IPS-18a (cell line): Measurements from ENCODE around the gene TMEM219.

Experiments
- H3K27ac ChIP-seq: one replicate; pipeline ENCODE4 v1.5.1; 2013; ENCODE audit warnings: low read length
- H3K27me3 ChIP-seq: one replicate; pipeline ENCODE4 v1.6.1; 2013; ENCODE audit warnings: mild to moderate bottlenecking, low read length; ENCODE audit not compliant: control insufficient read depth, insufficient read depth
- H3K36me3 ChIP-seq: one replicate; pipeline ENCODE4 v1.6.1; 2013; ENCODE audit warnings: low read depth, low read length; ENCODE audit not compliant: control insufficient read depth
- H3K4me1 ChIP-seq: one replicate; pipeline ENCODE4 v1.6.1; 2013; ENCODE audit warnings: low read depth, low read length; ENCODE audit not compliant: control insufficient read depth
- H3K4me3 ChIP-seq: one replicate; pipeline ENCODE4 v1.5.1; 2013; ENCODE audit warnings: low read length
- H3K9ac ChIP-seq: one replicate; pipeline ENCODE4 v1.6.1; 2013; ENCODE audit warnings: mild to moderate bottlenecking, low read length, moderate library complexity
- H3K9me3 ChIP-seq: one replicate; pipeline ENCODE4 v1.6.1; 2013; ENCODE audit warnings: low read depth, low read length; ENCODE audit not compliant: control insufficient read depth

The TMEM219 gene

DNA sequence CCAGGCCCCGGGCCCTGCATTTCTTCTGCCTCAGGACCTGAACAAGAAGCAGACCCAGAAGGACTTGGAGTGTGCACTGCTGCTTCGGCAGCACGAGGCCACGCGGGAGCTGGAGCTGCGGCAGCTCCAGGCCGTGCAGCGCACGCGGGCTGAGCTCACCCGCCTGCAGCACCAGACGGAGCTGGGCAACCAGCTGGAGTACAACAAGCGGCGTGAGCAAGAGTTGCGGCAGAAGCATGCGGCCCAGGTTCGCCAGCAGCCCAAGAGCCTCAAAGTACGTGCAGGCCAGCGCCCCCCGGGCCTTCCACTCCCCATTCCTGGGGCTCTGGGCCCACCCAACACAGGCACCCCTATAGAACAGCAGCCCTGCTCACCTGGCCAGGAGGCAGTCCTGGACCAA is 24.4 kb downstream of the TMEM219 start:
- Histone ChIP-seq H3K36me3 (peaks cover 67% of the 10 kb centered on the region), H3K4me3 (no peak overlapping the region), H3K27ac (no peak overlapping the region), H3K4me1 (no peaks in the 10 kb centered on the region), H3K9ac (no peak overlapping the region), H3K27me3 (no peaks in the 10 kb centered on the region), H3K9me3 (no peaks in the 10 kb centered on the region)

DNA sequence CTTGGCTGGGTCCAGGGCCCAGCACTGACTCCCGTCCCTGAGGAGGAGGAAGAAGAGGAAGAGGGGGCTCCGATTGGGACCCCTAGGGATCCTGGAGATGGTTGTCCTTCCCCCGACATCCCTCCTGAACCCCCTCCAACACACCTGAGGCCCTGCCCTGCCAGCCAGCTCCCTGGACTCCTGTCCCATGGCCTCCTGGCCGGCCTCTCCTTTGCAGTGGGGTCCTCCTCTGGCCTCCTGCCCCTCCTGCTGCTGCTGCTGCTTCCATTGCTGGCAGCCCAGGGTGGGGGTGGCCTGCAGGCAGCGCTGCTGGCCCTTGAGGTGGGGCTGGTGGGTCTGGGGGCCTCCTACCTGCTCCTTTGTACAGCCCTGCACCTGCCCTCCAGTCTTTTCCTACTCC is 25.1 kb downstream of the TMEM219 start:
- H3K36me3 ChIP-seq: peaks cover 60% of the 10 kb centered on the region
- no peak overlapping the region for H3K9ac ChIP-seq
- no peak overlapping the region for H3K27ac ChIP-seq
- H3K4me3 ChIP-seq: no peak overlapping the region
- no peaks in the 10 kb centered on the region for H3K9me3 ChIP-seq
- H3K4me1 ChIP-seq: no peaks in the 10 kb centered on the region
- H3K27me3 ChIP-seq: no peaks in the 10 kb centered on the region

DNA sequence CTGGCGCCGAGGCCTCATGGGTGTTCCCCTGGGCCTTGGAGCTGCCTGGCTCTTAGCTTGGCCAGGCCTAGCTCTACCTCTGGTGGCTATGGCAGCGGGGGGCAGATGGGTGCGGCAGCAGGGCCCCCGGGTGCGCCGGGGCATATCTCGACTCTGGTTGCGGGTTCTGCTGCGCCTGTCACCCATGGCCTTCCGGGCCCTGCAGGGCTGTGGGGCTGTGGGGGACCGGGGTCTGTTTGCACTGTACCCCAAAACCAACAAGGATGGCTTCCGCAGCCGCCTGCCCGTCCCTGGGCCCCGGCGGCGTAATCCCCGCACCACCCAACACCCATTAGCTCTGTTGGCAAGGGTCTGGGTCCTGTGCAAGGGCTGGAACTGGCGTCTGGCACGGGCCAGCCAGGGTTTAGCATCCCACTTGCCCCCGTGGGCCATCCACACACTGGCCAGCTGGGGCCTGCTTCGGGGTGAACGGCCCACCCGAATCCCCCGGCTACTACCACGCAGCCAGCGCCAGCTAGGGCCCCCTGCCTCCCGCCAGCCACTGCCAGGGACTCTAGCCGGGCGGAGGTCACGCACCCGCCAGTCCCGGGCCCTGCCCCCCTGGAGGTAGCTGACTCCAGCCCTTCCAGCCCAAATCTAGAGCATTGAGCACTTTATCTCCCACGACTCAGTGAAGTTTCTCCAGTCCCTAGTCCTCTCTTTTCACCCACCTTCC is 25.6 kb downstream of the TMEM219 start:
- Histone ChIP-seq H3K36me3 (peaks cover 55% of the 10 kb centered on the region), H3K27me3 (no peaks in the 10 kb centered on the region), H3K9ac (no peak overlapping the region), H3K9me3 (no peaks in the 10 kb centered on the region), H3K27ac (no peak overlapping the region), H3K4me3 (no peak overlapping the region), H3K4me1 (no peaks in the 10 kb centered on the region)

DNA sequence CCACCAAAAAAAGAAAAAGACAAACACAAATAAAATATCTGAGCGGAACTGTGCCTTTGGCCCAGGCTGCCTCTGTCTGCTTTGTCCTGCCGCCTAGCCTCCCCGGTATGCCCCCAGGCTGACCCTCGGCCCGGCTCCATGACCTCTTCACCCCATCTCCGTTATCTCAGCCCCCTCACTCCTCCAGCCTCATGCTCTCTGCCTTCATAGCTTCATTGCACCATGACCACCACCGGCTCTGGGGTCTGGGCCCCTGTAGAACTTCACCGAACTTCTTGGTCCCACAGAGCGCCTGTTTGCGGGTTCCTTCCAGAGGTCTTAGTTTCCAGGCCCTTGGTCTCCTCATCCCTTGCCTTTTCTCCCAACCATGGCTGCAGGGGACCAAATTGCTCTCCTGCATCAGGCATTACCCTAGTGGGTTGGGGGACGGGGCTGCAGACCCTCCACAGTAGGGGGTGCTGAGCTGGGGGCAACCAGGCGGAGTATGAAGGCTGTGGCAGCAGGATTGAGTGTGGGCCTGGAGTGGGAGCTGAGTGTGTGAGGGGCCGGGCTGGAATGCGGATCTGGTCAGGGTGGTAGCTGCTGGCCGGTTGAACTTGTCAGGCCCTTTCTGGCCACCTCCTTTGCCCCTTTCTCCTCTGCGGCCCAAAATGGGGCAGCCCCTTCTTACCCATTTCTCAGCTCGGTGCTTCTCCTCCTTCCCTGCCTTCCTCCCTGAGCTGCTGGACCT is 26.6 kb downstream of the TMEM219 start:
- H3K27ac ChIP-seq: no peak overlapping the region
- no peak overlapping the region for H3K4me3 ChIP-seq
- no peaks in the 10 kb centered on the region for H3K4me1 ChIP-seq
- H3K36me3 ChIP-seq: peaks cover 53% of the 10 kb centered on the region
- H3K9me3 ChIP-seq: no peaks in the 10 kb centered on the region
- H3K27me3 ChIP-seq: no peaks in the 10 kb centered on the region
- H3K9ac ChIP-seq: no peak overlapping the region

DNA sequence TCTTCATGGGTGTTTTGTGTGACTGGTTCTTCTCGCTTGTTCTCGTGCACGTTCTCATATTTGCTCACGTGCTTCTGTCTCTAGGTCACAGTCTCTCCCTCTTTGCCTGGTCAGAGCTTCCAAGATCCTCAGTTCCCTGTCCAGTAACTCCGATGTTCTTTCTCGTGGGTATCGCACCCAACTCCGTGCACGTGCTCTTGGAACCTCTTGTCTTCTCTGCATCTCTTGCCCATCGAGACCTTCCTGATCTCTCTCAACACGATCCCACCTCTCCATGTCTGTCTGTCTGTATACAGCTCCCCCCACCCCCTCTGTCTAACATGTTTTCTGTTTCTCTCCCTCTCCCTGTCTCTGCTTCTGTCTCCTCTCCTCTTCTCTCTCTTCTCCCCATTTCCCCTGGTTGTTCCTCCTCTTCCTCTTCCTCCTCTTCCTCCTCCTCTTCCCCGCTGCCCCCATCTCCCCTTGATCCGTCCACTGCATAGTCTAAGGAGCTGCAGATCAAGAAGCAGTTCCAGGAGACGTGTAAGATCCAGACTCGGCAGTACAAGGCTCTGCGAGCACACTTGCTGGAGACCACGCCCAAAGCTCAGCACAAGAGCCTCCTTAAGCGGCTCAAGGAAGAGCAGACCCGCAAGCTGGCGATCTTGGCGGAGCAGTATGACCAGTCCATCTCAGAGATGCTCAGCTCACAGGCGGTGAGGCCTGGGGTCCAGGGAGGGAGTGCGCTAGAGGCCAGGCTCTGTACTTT is 27.4 kb downstream of the TMEM219 start:
- H3K27ac ChIP-seq: no peak overlapping the region
- H3K9me3 ChIP-seq: no peaks in the 10 kb centered on the region
- H3K9ac ChIP-seq: no peak overlapping the region
- H3K4me1 ChIP-seq: no peaks in the 10 kb centered on the region
- no peaks in the 10 kb centered on the region for H3K27me3 ChIP-seq
- H3K36me3 ChIP-seq: peaks cover 45% of the 10 kb centered on the region
- no peak overlapping the region for H3K4me3 ChIP-seq

DNA sequence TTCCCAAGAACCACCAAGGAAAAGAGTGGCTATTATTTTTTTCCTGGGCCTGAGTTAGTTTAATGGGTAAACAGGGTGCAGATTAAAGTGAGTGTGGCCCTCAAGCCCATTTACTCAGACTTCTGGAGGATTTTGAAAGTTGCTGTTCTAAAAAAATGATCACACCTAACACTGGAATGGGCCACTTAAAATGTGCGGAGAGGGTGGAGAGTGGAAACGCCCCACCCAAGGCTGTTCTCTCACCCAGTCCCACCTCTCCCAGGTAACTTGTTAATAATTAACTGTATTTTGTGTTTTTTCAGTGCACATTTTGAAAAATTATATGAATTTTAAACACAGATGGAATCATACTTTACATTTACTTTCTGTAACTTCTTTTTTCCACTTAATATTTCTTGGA is 28.2 kb downstream of the TMEM219 start:
- H3K27ac ChIP-seq: no peak overlapping the region
- H3K36me3 ChIP-seq: peaks cover 38% of the 10 kb centered on the region
- no peaks in the 10 kb centered on the region for H3K9me3 ChIP-seq
- no peaks in the 10 kb centered on the region for H3K27me3 ChIP-seq
- H3K9ac ChIP-seq: no peak overlapping the region
- no peaks in the 10 kb centered on the region for H3K4me1 ChIP-seq
- H3K4me3 ChIP-seq: no peak overlapping the region

DNA sequence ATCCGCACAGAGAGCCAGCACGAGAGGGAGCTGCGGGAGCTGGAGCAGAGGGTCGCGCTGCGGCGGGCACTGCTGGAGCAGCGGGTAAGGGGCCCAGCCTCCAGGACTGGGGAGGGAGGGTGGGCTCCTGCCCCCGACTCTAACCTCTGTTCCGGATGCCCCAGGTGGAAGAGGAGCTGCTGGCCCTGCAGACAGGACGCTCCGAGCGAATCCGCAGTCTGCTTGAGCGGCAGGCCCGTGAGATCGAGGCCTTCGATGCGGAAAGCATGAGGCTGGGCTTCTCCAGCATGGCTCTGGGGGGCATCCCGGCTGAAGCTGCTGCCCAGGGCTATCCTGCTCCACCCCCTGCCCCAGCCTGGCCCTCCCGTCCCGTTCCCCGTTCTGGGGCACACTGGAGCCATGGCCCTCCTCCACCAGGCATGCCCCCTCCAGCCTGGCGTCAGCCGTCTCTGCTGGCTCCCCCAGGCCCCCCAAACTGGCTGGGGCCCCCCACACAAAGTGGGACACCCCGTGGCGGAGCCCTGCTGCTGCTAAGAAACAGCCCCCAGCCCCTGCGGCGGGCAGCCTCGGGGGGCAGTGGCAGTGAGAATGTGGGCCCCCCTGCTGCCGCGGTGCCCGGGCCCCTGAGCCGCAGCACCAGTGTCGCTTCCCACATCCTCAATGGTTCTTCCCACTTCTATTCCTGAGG is 29.1 kb downstream of the TMEM219 start:
- Histone ChIP-seq H3K4me3 (no peak overlapping the region), H3K9me3 (no peaks in the 10 kb centered on the region), H3K4me1 (no peaks in the 10 kb centered on the region), H3K27ac (no peak overlapping the region), H3K36me3 (peaks cover 28% of the 10 kb centered on the region), H3K27me3 (no peaks in the 10 kb centered on the region), H3K9ac (no peak overlapping the region)

DNA sequence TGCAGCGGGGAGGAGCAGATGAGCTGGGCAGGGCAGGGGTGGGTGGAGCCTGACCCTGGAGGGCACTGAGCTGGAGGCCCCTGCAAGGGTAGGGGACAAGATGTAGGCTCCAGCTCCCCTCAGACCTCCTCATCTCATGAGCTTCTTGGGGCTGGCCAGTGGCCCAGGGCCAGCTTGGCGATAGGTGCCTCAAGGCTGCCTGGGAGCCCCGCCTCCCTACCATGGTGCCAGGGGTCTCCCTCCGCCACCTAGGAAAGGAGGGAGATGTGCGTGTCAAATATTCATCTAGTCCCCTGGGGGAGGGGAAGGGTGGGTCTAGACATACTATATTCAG is 29.7 kb downstream of the TMEM219 start:
- H3K4me1 ChIP-seq: no peaks in the 10 kb centered on the region
- no peak overlapping the region for H3K27ac ChIP-seq
- H3K4me3 ChIP-seq: no peak overlapping the region
- H3K9me3 ChIP-seq: no peaks in the 10 kb centered on the region
- H3K9ac ChIP-seq: no peak overlapping the region
- no peaks in the 10 kb centered on the region for H3K27me3 ChIP-seq
- peaks cover 23% of the 10 kb centered on the region for H3K36me3 ChIP-seq

DNA sequence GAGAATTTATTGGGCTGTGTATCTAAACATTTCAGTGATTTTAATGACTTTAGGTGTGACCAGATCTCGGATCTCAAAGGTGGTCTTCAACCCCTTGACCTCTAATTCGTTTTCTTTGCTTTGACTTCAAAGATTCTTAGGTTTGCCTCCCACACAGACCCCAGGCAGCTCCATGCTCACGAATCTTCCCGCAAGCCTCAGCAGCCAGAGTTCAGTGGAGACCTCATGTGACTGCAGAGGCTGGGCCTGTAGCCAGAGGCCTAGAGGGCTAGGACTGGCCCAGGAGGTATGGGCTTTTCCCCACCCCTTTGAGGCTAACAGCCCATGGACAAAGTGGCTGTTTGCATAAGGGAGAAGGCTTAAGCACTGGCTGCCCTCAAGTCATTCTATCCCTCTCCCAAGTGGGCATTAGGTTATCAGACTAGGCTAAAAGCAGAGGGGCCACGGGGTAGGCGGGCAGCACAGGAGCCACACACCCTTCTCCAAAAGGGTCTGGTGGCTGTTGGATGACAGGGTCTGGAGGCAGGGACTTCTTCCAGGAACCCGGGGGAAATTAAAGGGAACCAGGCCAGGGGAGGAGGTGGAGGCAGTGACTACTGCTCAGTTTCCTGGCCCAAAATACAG is 30.6 kb downstream of the TMEM219 start:
- Histone ChIP-seq H3K4me3 (no peak overlapping the region), H3K4me1 (no peaks in the 10 kb centered on the region), H3K36me3 (peaks cover 16% of the 10 kb centered on the region), H3K27me3 (no peaks in the 10 kb centered on the region), H3K9me3 (no peaks in the 10 kb centered on the region), H3K9ac (no peak overlapping the region), H3K27ac (no peak overlapping the region)

DNA sequence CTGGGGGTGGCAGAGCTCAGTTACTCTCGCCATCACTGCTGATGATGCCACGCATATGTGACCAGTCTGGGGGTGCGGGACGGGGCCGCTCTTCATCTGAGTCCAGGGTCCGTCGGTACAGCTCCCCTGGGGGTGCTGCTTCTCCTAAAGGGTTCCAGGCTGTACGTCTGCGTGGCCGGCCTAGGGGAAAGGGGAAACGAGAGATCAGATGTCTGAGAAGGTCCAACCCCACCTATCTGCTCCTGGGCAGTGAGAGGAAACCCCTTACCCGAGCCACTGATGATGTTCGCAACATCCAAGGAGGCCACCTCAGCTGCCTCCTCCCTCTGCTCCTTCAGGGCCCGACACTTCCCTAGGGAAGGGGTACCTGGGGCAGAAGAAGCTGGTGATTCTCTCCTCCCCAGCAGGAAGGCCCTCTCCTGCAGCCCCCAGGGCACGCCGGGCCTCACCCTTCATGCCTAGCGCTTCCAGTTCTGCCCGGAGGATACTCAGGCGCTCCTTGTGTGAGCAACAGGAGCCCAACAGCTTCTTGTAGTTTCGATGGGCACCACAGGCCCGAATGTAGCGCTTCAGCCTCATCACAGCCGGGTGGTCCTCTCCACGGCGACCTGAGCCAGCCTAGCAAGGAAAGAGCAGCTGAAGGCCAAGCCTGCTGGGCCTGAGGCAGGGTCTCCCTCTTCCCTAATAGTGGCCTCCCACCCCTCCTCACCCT is 31.5 kb downstream of the TMEM219 start:
- Histone ChIP-seq H3K9ac (no peak overlapping the region), H3K27me3 (no peaks in the 10 kb centered on the region), H3K27ac (no peak overlapping the region), H3K9me3 (no peaks in the 10 kb centered on the region), H3K36me3 (peaks cover 17% of the 10 kb centered on the region), H3K4me1 (no peaks in the 10 kb centered on the region), H3K4me3 (no peak overlapping the region)
